Mesodermal cell (in vitro differentiated cells): ENCODE data around the gene HSPB7. TPM values are rescaled to one million over a fixed set of nuclear protein-coding genes. Genes with fewer than 3 reads are reported as not detected.
"Not testable (repeated sequence)": the region's sequence is repeated elsewhere in the genome, so short reads cannot be mapped to it uniquely, and the experiment has no call there.

Experiments used
- H3K27ac ChIP-seq: 2 replicates; pipeline ENCODE4 v1.7.0; 2013; ENCODE audit warnings: mild to moderate bottlenecking, low read depth, low read length, moderate library complexity; ENCODE audit not compliant: severe bottlenecking
- H3K36me3 ChIP-seq: 2 replicates; pipeline ENCODE4 v1.7.1; 2013; ENCODE audit warnings: mild to moderate bottlenecking, low read length, moderate library complexity; ENCODE audit not compliant: control insufficient read depth, insufficient read depth
- H3K4me1 ChIP-seq: one replicate; pipeline ENCODE4 v1.7.1; 2013; ENCODE audit warnings: mild to moderate bottlenecking, low read length; ENCODE audit not compliant: insufficient read depth, control insufficient read depth, poor library complexity, severe bottlenecking
- H3K4me3 ChIP-seq: 2 replicates; pipeline ENCODE4 v1.7.0; 2013; ENCODE audit warnings: low read length, control low read depth, mild to moderate bottlenecking; ENCODE audit not compliant: insufficient read depth, poor library complexity, severe bottlenecking; ENCODE audit errors: extremely low read depth
- H3K9me3 ChIP-seq: 2 replicates; pipeline ENCODE4 v1.7.1; 2013; ENCODE audit warnings: mild to moderate bottlenecking, low read length, moderate library complexity; ENCODE audit not compliant: control insufficient read depth
- WGBS, 2 experiments: methylation state at CpG; one replicate each; pipeline ENCODE4 v1.1.5; 2013; ENCODE audit warnings: missing lambda C conversion rate in 2 of 2; ENCODE audit not compliant: insufficient coverage in 2 of 2; 5-methylcytosine and 5-hydroxymethylcytosine counted together
- polyA plus RNA-seq, 2 experiments: library from polyadenylated mRNA; stranded (reverse); fragments of 50-300 nt; gene quantifications; one replicate each; pipeline ENCODE4 v1.2.3, GENCODE V29; 2013

The HSPB7 gene
- 2.9 TPM for polyA plus RNA-seq (2013, experiment 1 of 2)
- polyA plus RNA-seq (2013, experiment 2 of 2) = 3.7 TPM

- 61 to 63% methylated on average over 28 to 33 of the region's 37 CpGs for WGBS, 2 experiments
- H3K27ac ChIP-seq = peak within 1 kb of the TSS; percentile 93
- H3K4me1 ChIP-seq = peaks cover 66% of the 10 kb centered on the region
- no peak within 1 kb of the TSS for H3K4me3 ChIP-seq
- no peaks in the 10 kb centered on the region for H3K36me3 ChIP-seq
- H3K9me3 ChIP-seq = no peaks in the 10 kb centered on the region
These were observed at the start of gene HSPB7 for GRCh38 chr1:16017461-16018303. Gene HSPB7 (minus strand): TSS chr1:16018043. CDS start chr1:16017963, 80 bp downstream.

- Histone ChIP-seq H3K36me3 (no peaks in the 10 kb centered on the region), H3K27ac (no peak overlapping the region), H3K4me1 (peaks cover 9% of the 10 kb centered on the region), H3K4me3 (no peak overlapping the region), H3K9me3 (no peaks in the 10 kb centered on the region)
- WGBS, 2 experiments = 73 to 78% methylated on average over 4 to 6 of the region's 6 CpGs
These were observed 49.4 kb upstream of the HSPB7 start for GRCh38 chr1:16067127-16067768.

GRCh38 chr1:16066245-16066644 is 48.4 kb upstream of the HSPB7 start:
- Histone ChIP-seq H3K4me1 (peaks cover 9% of the 10 kb centered on the region), H3K4me3 (no peak overlapping the region), H3K36me3 (no peaks in the 10 kb centered on the region), H3K27ac (no peak overlapping the region), H3K9me3 (no peaks in the 10 kb centered on the region)
- WGBS, 2 experiments = 89 to 100% methylated on average over 2 to 3 of the region's 4 CpGs

GRCh38 chr1:16065269-16065576 is 47.4 kb upstream of the HSPB7 start:
- no peak overlapping the region for H3K4me3 ChIP-seq
- peaks cover 9% of the 10 kb centered on the region for H3K4me1 ChIP-seq
- WGBS, 2 experiments = 70 to 84% methylated on average over 6 to 8 of the region's 8 CpGs
- no peak overlapping the region for H3K27ac ChIP-seq
- H3K9me3 ChIP-seq = no peaks in the 10 kb centered on the region
- no peaks in the 10 kb centered on the region for H3K36me3 ChIP-seq

GRCh38 chr1:16064536-16065268 is 46.9 kb upstream of the HSPB7 start:
- no peaks in the 10 kb centered on the region for H3K9me3 ChIP-seq
- 79 to 87% methylated on average over 11 to 13 of the region's 13 CpGs for WGBS, 2 experiments
- no peaks in the 10 kb centered on the region for H3K36me3 ChIP-seq
- no peak overlapping the region for H3K27ac ChIP-seq
- no peak overlapping the region for H3K4me3 ChIP-seq
- peaks cover 9% of the 10 kb centered on the region for H3K4me1 ChIP-seq

- peaks cover 9% of the 10 kb centered on the region for H3K4me1 ChIP-seq
- WGBS, 2 experiments = 50 to 53% methylated on average over 6 to 9 of the region's 9 CpGs
- no peak overlapping the region for H3K27ac ChIP-seq
- no peaks in the 10 kb centered on the region for H3K36me3 ChIP-seq
- no peaks in the 10 kb centered on the region for H3K9me3 ChIP-seq
- H3K4me3 ChIP-seq = no peak overlapping the region
These were observed 46.1 kb upstream of the HSPB7 start for GRCh38 chr1:16063921-16064320.

GRCh38 chr1:16063226-16063829 is 45.5 kb upstream of the HSPB7 start:
- Histone ChIP-seq H3K27ac (no peak overlapping the region), H3K4me3 (no peak overlapping the region), H3K4me1 (peaks cover 8% of the 10 kb centered on the region), H3K36me3 (no peaks in the 10 kb centered on the region), H3K9me3 (no peaks in the 10 kb centered on the region)
- WGBS, 2 experiments = 92 to 93% methylated on average over 10 to 11 of the region's 15 CpGs

GRCh38 chr1:16062687-16063075 is 44.8 kb upstream of the HSPB7 start:
- not testable (repeated sequence) for H3K27ac ChIP-seq, H3K9me3 ChIP-seq, H3K36me3 ChIP-seq, H3K4me3 ChIP-seq, H3K4me1 ChIP-seq
- WGBS, 2 experiments = 82 to 100% methylated on average over 2 to 5 of the region's 9 CpGs

- not testable (repeated sequence) for H3K36me3 ChIP-seq, H3K4me3 ChIP-seq, H3K27ac ChIP-seq, H3K4me1 ChIP-seq, H3K9me3 ChIP-seq
- WGBS, 2 experiments = 80% methylated on average over 1 to 7 of the region's 18 CpGs
These were observed 44.3 kb upstream of the HSPB7 start for GRCh38 chr1:16061989-16062686.

GRCh38 chr1:16061266-16061665 is 43.4 kb upstream of the HSPB7 start:
- Histone ChIP-seq H3K36me3 (no peaks in the 10 kb centered on the region), H3K4me1 (peaks cover 3% of the 10 kb centered on the region), H3K4me3 (no peak overlapping the region), H3K27ac (no peak overlapping the region), H3K9me3 (no peaks in the 10 kb centered on the region)
- WGBS, 2 experiments = 79 to 100% methylated on average over 3 of the region's 3 CpGs
